Fibroblast of the aortic adventitia (primary cell): ENCODE data around the gene CCDC24. TPM values are rescaled to one million over a fixed set of nuclear protein-coding genes. Genes with fewer than 3 reads are reported as not detected.

Experiments
- DNase-seq: peaks from one replicate; pipeline ENCODE4 v3.0.0-alpha.2; 2010; ENCODE audit warnings: low read depth
- H3K4me3 ChIP-seq: 2 replicates; pipeline ENCODE4 v1.5.1; 2011; ENCODE audit warnings: low read depth, mild to moderate bottlenecking, control low read depth, low read length, moderate library complexity
- CTCF ChIP-seq: IDR thresholded peaks from 2 replicates; pipeline ENCODE4 v1.5.1; 2011; ENCODE audit warnings: mild to moderate bottlenecking, low read length, control low read depth, inconsistent platforms; ENCODE audit not compliant: insufficient read depth
- total RNA-seq: library from RNA; depleted of rRNA; stranded (reverse); fragments of >200 nt; gene quantifications from 2 replicates; pipeline ENCODE4 v1.2.3, GENCODE V29; 2012; ENCODE audit warnings: low replicate concordance

CCDC24 gene
- total RNA-seq, 1 donor, result 2.6 TPM

GRCh38 chr1:43991200-43991475 lies 261 bp upstream of the CCDC24 start:
- no peak for TF ChIP-seq CTCF
- no peak for DNase-seq
- H3K4me3 ChIP-seq, result peak overlapping the region; percentile 75

GRCh38 chr1:43992232-43992995 lies 1.0 kb downstream of the CCDC24 start:
- no peak for DNase-seq
- no peak for TF ChIP-seq CTCF
- peak overlapping the region; percentile 75 for H3K4me3 ChIP-seq

DNA sequence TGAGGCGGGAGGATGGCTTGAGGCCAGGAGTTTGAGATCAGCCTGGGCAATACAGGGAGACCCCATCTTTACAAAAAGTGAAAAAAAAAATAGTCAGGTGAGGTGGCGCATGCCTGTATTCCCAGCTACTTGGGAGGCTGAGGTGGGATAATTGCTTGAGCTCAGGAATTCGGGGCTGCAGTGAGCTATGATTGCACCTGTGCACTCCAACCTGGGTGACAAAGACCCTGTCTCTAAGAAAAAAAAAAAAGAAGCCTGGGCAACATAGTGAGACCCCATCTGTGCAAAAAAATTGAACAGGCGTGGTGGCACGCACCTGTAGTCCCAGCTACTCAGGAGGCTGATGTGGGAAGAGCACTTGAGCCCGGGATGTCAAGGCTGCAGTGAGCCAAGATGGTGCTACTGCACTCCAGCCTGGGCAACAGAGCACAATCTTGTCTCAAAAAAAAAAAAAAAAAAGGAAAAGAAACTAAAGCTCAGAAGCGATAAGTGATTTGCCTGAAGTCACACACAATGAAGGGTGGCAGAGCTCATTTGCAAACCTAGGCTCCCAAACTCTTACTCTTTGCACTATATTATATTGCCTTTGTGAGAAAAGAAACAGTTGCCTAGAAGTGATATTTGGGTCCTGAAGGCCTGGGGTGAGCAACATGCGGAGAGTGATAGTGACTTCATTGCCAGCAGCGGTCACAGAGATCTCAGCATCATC lies 2.0 kb downstream of the CCDC24 start:
- DNase-seq, result no peak
- TF ChIP-seq CTCF, result no peak
- H3K4me3 ChIP-seq, result no peak overlapping the region

DNA sequence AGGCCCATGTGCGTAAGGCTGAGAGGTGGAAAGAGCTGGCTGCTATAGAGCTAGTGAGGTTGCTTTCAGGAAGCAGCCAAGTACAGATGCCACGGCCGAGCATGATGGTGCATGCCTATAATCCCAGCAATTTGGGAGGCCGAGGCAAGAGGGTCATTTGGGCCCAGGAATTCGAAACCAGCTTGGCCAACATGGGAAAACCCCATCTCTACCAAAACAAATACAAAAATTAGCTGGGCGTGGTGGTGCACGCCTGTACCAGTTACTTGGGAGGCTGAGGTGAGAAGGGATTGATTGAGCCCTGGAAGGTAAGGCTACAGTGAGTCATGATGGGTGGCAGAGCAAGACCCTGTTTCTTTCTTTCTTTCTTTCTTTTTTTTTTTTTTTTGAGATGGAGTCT lies 2.7 kb downstream of the CCDC24 start:
- no peak for DNase-seq
- H3K4me3 ChIP-seq, result no peak overlapping the region
- no peak for TF ChIP-seq CTCF

- peak; percentile 38 for TF ChIP-seq CTCF
- H3K4me3 ChIP-seq, result no peak overlapping the region
- DNase-seq, result no peak
Measured at GRCh38 chr1:43994794-43995790, 3.7 kb downstream of the CCDC24 start.

DNA sequence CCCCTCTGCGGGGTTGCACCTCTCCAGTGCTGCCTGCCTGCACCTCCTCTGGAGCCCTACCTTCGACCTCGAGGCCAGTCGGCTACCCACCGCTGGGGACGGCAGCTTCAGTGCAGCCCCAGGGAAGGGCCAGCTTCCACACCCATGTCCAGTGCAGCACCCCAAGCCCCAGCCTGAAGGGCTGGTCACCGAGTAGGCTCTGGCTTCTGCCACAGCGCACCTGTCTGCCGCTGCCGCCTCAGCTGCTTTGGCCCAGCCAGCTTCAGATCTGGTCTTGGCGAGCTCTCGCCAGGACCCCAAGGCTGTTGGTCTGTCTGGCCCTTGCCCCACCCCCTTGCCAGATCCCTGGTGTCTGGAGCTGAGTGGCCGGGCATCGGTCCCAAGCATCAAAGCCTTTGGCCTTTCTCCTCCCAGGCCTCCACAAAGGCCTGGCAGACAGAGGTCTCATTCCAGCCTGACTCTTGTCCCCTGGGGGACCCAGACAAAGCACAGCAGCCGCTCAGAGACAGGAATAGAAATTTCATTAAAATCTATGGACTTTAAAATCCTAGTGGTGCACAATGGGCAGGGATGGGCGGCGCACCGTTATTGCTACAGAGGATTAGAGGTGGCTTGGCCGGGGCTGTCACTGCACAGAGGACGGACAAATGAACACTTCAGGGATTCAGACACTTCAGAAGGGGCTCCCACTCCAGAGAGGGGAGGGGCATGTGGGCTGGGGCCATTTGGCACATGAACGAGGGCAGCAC lies 4.8 kb downstream of the CCDC24 start:
- no peak for DNase-seq

More for the DNA sequence above, 4.8 kb downstream of the CCDC24 start:
- H3K4me3 ChIP-seq, result no peak overlapping the region
- TF ChIP-seq CTCF, result no peak
